Measurements from ENCODE around the gene PTRH1.

DNA sequence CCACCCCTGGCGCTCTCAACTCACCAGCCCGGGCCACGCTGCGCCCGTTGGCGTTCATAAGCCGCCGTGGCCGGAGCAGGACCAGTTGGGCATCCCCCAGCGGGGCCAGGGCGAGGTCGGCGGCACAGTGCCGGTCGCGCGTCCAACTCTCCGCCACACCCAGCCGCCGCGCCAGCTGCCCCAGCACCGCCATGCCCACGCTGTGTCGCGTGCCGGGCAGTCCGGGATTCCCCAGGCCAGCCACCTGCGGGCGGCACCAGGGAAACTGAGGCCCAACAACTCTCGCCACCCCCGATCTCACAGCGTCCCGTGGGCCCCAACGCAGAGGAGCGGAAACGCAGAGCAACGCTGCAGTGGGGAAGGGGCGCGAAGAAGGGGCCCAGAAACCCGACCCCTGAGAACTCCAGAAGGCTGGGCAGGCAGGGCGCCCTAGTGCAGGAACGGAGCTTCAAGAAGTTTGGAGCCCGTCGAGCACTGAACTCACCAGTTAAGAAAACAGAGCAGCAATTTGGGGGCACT is 453 bp downstream of the PTRH1 start:
- TF ChIP-seq FOXP1 (IDR thresholded peaks at IDR 0.05), result no peak
- TF ChIP-seq FOXP1 (CRISPR knock-in tag; IDR thresholded peaks at IDR 0.05), result no peak
- TF ChIP-seq, protein P1, sequence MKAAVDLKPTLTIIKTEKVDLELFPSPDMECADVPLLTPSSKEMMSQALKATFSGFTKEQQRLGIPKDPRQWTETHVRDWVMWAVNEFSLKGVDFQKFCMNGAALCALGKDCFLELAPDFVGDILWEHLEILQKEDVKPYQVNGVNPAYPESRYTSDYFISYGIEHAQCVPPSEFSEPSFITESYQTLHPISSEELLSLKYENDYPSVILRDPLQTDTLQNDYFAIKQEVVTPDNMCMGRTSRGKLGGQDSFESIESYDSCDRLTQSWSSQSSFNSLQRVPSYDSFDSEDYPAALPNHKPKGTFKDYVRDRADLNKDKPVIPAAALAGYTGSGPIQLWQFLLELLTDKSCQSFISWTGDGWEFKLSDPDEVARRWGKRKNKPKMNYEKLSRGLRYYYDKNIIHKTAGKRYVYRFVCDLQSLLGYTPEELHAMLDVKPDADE (CRISPR knock-in tag; IDR thresholded peaks at IDR 0.05), result no peak
- no peak for TF ChIP-seq ZKSCAN5 (CRISPR knock-in tag; IDR thresholded peaks at IDR 0.05)
- no peak for TF ChIP-seq SPEN (CRISPR knock-in tag; IDR thresholded peaks at IDR 0.05; ENCODE audit: low read depth)
- TF ChIP-seq ZNF121 (CRISPR knock-in tag; IDR thresholded peaks at IDR 0.05), result no peak
- no peak for TF ChIP-seq ZBTB7A (CRISPR knock-in tag; IDR thresholded peaks at IDR 0.05)
- TF ChIP-seq KDM5B (CRISPR knock-in tag; IDR thresholded peaks at IDR 0.05; ENCODE audit: borderline replicate concordance), result no peak
- TF ChIP-seq, protein P2, sequence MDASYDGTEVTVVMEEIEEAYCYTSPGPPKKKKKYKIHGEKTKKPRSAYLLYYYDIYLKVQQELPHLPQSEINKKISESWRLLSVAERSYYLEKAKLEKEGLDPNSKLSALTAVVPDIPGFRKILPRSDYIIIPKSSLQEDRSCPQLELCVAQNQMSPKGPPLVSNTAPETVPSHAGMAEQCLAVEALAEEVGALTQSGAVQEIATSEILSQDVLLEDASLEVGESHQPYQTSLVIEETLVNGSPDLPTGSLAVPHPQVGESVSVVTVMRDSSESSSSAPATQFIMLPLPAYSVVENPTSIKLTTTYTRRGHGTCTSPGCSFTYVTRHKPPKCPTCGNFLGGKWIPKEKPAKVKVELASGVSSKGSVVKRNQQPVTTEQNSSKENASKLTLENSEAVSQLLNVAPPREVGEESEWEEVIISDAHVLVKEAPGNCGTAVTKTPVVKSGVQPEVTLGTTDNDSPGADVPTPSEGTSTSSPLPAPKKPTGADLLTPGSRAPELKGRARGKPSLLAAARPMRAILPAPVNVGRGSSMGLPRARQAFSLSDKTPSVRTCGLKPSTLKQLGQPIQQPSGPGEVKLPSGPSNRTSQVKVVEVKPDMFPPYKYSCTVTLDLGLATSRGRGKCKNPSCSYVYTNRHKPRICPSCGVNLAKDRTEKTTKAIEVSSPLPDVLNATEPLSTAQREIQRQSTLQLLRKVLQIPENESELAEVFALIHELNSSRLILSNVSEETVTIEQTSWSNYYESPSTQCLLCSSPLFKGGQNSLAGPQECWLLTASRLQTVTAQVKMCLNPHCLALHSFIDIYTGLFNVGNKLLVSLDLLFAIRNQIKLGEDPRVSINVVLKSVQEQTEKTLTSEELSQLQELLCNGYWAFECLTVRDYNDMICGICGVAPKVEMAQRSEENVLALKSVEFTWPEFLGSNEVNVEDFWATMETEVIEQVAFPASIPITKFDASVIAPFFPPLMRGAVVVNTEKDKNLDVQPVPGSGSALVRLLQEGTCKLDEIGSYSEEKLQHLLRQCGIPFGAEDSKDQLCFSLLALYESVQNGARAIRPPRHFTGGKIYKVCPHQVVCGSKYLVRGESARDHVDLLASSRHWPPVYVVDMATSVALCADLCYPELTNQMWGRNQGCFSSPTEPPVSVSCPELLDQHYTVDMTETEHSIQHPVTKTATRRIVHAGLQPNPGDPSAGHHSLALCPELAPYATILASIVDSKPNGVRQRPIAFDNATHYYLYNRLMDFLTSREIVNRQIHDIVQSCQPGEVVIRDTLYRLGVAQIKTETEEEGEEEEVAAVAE (CRISPR knock-in tag; IDR thresholded peaks at IDR 0.05; ENCODE audit: borderline replicate concordance), result no peak
- no peak for TF ChIP-seq ZNF713 (CRISPR knock-in tag; IDR thresholded peaks at IDR 0.05)
